GM12878 (cell line): Measurements from ENCODE around the gene RANBP3. TPM values are rescaled to one million over a fixed set of nuclear protein-coding genes. Genes with fewer than 3 reads are reported as not detected.

Source experiments
- ATAC-seq: fragments of 200-7000 bp; cut with Tn5 transposase; 3 replicates; pipeline ENCODE4 v1.9.1; 2020; ENCODE audit warnings: mild to moderate bottlenecking, moderate library complexity
- BruUV-seq: library from RNA; stranded (reverse); fragments of 400-500 nt; replicated peaks from 2 replicates; lab custom pipeline; 2021; lab: Mats Ljungman, UMichigan
- CTCF ChIA-PET: fragments of 300-600 bp; sonication (Branson Sonifier 250); formaldehyde crosslinking; extraction: SDS; loops from one replicate; lab custom pipeline; 2021; ENCODE audit warnings: inconsistent platforms; lab: Yijun Ruan, JAX
- POLR2A ChIA-PET: fragments of 350-600 bp; formaldehyde crosslinking; extraction: SDS; loops from one replicate; lab custom pipeline; 2021; ENCODE audit warnings: inconsistent platforms; lab: Charles Lee
- RAD21 ChIA-PET: fragments of 300-600 bp; sonication (Branson Sonifier 250); formaldehyde crosslinking; loops from one replicate; lab custom pipeline; 2023; ENCODE audit warnings: antibody characterized with exemption; ENCODE audit not compliant: unreplicated experiment; lab: Charles Lee
- SMC1A ChIA-PET: fragments of 300-600 bp; sonication (Branson Sonifier 250); formaldehyde crosslinking; loops from one replicate; lab custom pipeline; 2023; ENCODE audit not compliant: unreplicated experiment, uncharacterized antibody; lab: Charles Lee
- DNase-seq: peaks from one replicate; pipeline ENCODE4 v3.0.0-alpha.2; 2011; ENCODE audit warnings: low read depth, low spot score
- FAIRE-seq: peaks from 3 replicates; lab custom pipeline; 2011; peaks lifted over from hg19 to GRCh38; lab: Jason Lieb, UNC
- H2AFZ ChIP-seq: 2 replicates; pipeline ENCODE4 v1.6.0; 2011; ENCODE audit warnings: low read depth, low read length, control low read depth; ENCODE audit not compliant: control insufficient read depth
- H3K27ac ChIP-seq: 2 replicates; pipeline ENCODE4 v1.5.1; 2011; ENCODE audit warnings: control low read depth; ENCODE audit not compliant: control insufficient read depth, insufficient read depth
- H3K27me3 ChIP-seq, 2 experiments: replicated peaks in 1 of 2; 2 replicates each; pipeline versions ENCODE4 v1.6.0 to v1.6.1; 2011; ENCODE audit warnings: low read length in 1 of 2; ENCODE audit not compliant: control insufficient read depth in 2 of 2, insufficient read depth in 2 of 2
- H3K36me3 ChIP-seq, 2 experiments: 2 replicates each; pipeline ENCODE4 v1.5.1; 2011; ENCODE audit warnings: low read length in 1 of 2; ENCODE audit not compliant: control insufficient read depth in 2 of 2, insufficient read depth in 2 of 2
- H3K4me1 ChIP-seq: 2 replicates; pipeline ENCODE4 v1.6.1; 2011; ENCODE audit warnings: mild to moderate bottlenecking, low read length, moderate library complexity, mixed read lengths; ENCODE audit not compliant: control insufficient read depth, insufficient read depth
- H3K4me2 ChIP-seq: 2 replicates; pipeline ENCODE4 v1.6.0; 2011; ENCODE audit warnings: control low read depth; ENCODE audit not compliant: control insufficient read depth, insufficient read depth
- H3K4me3 ChIP-seq: fragments of 200-600 bp; sonication (generic); 2 replicates; pipeline ENCODE4 v1.5.1; 2016
- H3K79me2 ChIP-seq: 2 replicates; pipeline ENCODE4 v1.6.0; 2011; ENCODE audit warnings: low read length; ENCODE audit not compliant: control insufficient read depth, insufficient read depth
- H3K9ac ChIP-seq: 2 replicates; pipeline ENCODE4 v1.8.0; 2011; ENCODE audit warnings: low read length, control low read depth, mixed read lengths; ENCODE audit not compliant: control insufficient read depth, insufficient read depth
- H3K9me3 ChIP-seq: replicated peaks from 3 replicates; pipeline ENCODE4 v1.5.1; 2011; ENCODE audit warnings: mild to moderate bottlenecking, low read length; ENCODE audit not compliant: control insufficient read depth, insufficient read depth
- H4K20me1 ChIP-seq: 2 replicates; pipeline ENCODE4 v1.6.0; 2011; ENCODE audit not compliant: control insufficient read depth, insufficient read depth
- ATF7 ChIP-seq: fragments of 450-650 bp; IDR thresholded peaks from 2 replicates; pipeline ENCODE4 v1.6.1; 2016; ENCODE audit warnings: low read depth, mild to moderate bottlenecking
- BCL11A ChIP-seq: IDR thresholded peaks from 2 replicates; pipeline ENCODE4 v1.6.1; 2011; ENCODE audit warnings: low read depth, low read length
- ELK1 ChIP-seq: IDR thresholded peaks from 2 replicates; pipeline ENCODE4 v1.6.1; 2012; ENCODE audit warnings: low read depth, low read length, improper control_type of control experiment
- HSF1 ChIP-seq: fragments of 150-350 bp; IDR thresholded peaks from 2 replicates; pipeline ENCODE4 v1.6.1; 2014; ENCODE audit warnings: mild to moderate bottlenecking, low read depth, low read length
- IKZF1 ChIP-seq: fragments of 450-650 bp; conservative IDR thresholded peaks from 2 replicates; pipeline ENCODE4 v1.6.1; 2017; ENCODE audit warnings: antibody characterized with exemption, mild to moderate bottlenecking
- NKRF ChIP-seq: fragments of 450-650 bp; conservative IDR thresholded peaks from 2 replicates; pipeline ENCODE4 v1.6.1; 2017; ENCODE audit warnings: mild to moderate bottlenecking, moderate library complexity
- RB1 ChIP-seq: fragments of 450-650 bp; formaldehyde crosslinking; IDR thresholded peaks from 2 replicates; pipeline ENCODE4 v1.6.1; 2017; ENCODE audit warnings: mild to moderate bottlenecking, borderline replicate concordance
- SPI1 ChIP-seq: IDR thresholded peaks from 2 replicates; pipeline ENCODE4 v1.6.1; 2011; ENCODE audit warnings: low read depth, mild to moderate bottlenecking, low read length, moderate library complexity, borderline replicate concordance; ENCODE audit not compliant: insufficient read depth
- SUZ12 ChIP-seq: fragments of 200-600 bp; sonication (generic); IDR thresholded peaks from one replicate; pipeline ENCODE4 v1.6.1; 2018; ENCODE audit warnings: antibody characterized with exemption, mild to moderate bottlenecking; ENCODE audit not compliant: unreplicated experiment
- ZNF274 ChIP-seq: IDR thresholded peaks from one replicate; pipeline ENCODE4 v1.8.0; 2011; ENCODE audit not compliant: insufficient read length, insufficient read depth
- ZZZ3 ChIP-seq: IDR thresholded peaks from 2 replicates; pipeline ENCODE4 v1.6.1; 2011; ENCODE audit warnings: low read depth; ENCODE audit not compliant: control insufficient read depth, insufficient read length
- WGBS: methylation state at CpG from one replicate; pipeline ENCODE4 v1.1.6; 2016; ENCODE audit warnings: low lambda C conversion rate; ENCODE audit not compliant: insufficient replicate concordance, insufficient coverage; ENCODE audit errors: missing lambda C conversion rate; 5-methylcytosine and 5-hydroxymethylcytosine counted together
- in situ Hi-C: fragments of 300-500 bp; cut with MboI; formaldehyde crosslinking; loops from 9 replicates; pipeline ENCODE4 v1.14.3; 2018; ENCODE audit warnings: mixed read lengths
- intact Hi-C: fragments of 100-400 bp; cut with micrococcal nuclease; formaldehyde crosslinking; loops from one replicate; pipeline ENCODE4 v1.14.2; 2022; ENCODE audit not compliant: unreplicated experiment
- polyA plus RNA-seq, 11 experiments: library from polyadenylated mRNA; depleted of rRNA in 4 of 11; unstranded in 6 of 11; stranded (reverse) in 5 of 11; fragments of >200 nt; fragmentation: Nextera tagmentation in 4 of 11; fragmentation: Illumina TruSeq in 1 of 11; extraction: Ambion mirVana in 4 of 11; extraction: Trizol in 1 of 11; gene quantifications; 1 replicate in 1 of 11; 2 replicates in 10 of 11; pipeline versions ENCODE4 v1.2.1 to v1.2.3, GENCODE V29; 2011 to 2016; ENCODE audit warnings: inconsistent platforms in 2 of 11, missing spikeins in 2 of 11, low read depth in 1 of 11
- total RNA-seq, 4 experiments: library from RNA; depleted of rRNA in 3 of 4; stranded (reverse); fragments of >200 nt in 3 of 4; fragmentation: Illumina TruSeq in 1 of 4; extraction: Trizol in 1 of 4; gene quantifications; 2 replicates each; pipeline versions ENCODE4 v1.2.1 to v1.2.3, GENCODE V29; 2013 to 2021

Gene RANBP3
- total and polyA plus RNA-seq, 10 of the 15 experiments (the other 5 are each of a cell fraction or from before 2014, with no cell fraction given), result 1.1 to 81.6 (median 60.0) TPM

- TF ChIP-seq SPI1, result no peak
- 72% methylated on average over 11 of the region's 11 CpGs for WGBS
- SMC1A ChIA-PET, result interaction anchor here (0.7 kb wide), 1 partner anchor 23 kb away, joined by 4 read pairs; no protein-coding TSS in a partner anchor
- no peaks in the 10 kb centered on the region for H3K9me3 ChIP-seq
- no TSS peak for BruUV-seq
- no peak overlapping the region for H3K9ac ChIP-seq
- no peaks in the 10 kb centered on the region for H3K79me2 ChIP-seq
- no peak for FAIRE-seq
- intact Hi-C loops, result no loop called here
- H3K27me3 ChIP-seq, result 0 out of 4 replicates have a peak, but pooled peaks cover 0 to 2% of the 10 kb centered on the region in 2 experiments
- RAD21 ChIA-PET, result no interaction called here
- no peak for DNase-seq
- POLR2A ChIA-PET, result no interaction called here
- H4K20me1 ChIP-seq, result no peaks in the 10 kb centered on the region
- no peak overlapping the region for H3K27ac ChIP-seq
- in situ Hi-C loops, result no loop called here
- H3K4me1 ChIP-seq, result no peaks in the 10 kb centered on the region
- no peak overlapping the region for H3K4me3 ChIP-seq
- no peak for ATAC-seq
- H2AFZ ChIP-seq, result no peak overlapping the region
- CTCF ChIA-PET, result interaction anchor here (1.0 to 1.9 kb wide), 4 partner anchors 9 to 214 kb away, joined by 3 to 5 read pairs (median 4); no protein-coding TSS in a partner anchor
- no peak overlapping the region for H3K4me2 ChIP-seq
- H3K36me3 ChIP-seq, result no peaks in the 10 kb centered on the region
Measured at GRCh38 chr19:6017576-6017975, 39.6 kb upstream of the RANBP3 start.

DNA sequence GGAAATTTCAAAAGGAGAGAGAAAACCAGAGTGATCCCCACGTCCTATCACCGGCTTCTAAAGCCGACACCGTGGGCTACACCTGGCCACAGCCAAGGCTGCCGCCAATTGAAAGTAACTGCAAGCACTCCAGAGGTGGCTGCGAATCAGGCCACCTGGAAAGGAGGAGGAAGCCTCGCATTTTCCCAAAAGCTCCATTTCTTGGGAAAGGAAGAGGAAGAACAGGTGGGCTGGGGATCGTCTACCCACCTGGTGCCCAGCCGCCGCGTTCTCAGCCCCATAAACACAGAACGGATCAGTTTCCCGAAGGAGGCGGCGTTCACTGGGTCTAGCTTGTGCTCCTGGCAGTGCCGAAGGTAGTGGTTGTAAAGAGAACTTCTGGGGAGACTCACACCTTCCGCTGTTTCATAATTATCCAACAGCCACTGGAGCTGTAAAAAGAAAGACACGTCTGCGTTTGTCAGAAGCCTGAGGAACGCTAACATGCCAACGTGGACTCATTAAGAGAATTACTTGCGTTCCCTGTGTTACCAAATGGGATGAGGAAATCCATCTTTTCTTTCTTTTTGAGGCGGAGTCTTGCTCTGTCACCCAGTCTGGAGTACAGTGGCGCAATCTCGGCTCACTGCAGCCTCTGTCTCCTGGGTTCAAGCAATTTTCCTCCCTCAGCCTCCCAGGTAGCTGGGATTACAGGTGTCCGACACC lies 38.1 kb upstream of the RANBP3 start:
- Histone ChIP-seq H3K4me1 (no peaks in the 10 kb centered on the region), H3K27ac (no peak overlapping the region), H3K9ac (no peak overlapping the region), H3K9me3 (no peaks in the 10 kb centered on the region), H3K27me3 (0 out of 4 replicates have a peak, but pooled peaks cover 0 to 2% of the 10 kb centered on the region in 2 experiments), H3K4me3 (no peak overlapping the region), H4K20me1 (no peaks in the 10 kb centered on the region), H3K4me2 (no peak overlapping the region), H2AFZ (no peak overlapping the region), H3K79me2 (no peaks in the 10 kb centered on the region), H3K36me3 (no peaks in the 10 kb centered on the region)
- in situ Hi-C loops (no loop called here), intact Hi-C loops (no loop called here)
- ATAC-seq, result no peak
- no TSS peak for BruUV-seq
- ChIA-PET CTCF (interaction anchor here (0.5 to 1.1 kb wide), 4 partner anchors 18 to 32 kb away, joined by 3 to 5 read pairs (median 3); no protein-coding TSS in a partner anchor), SMC1A (no interaction called here), RAD21 (no interaction called here), POLR2A (no interaction called here)
- no peak for DNase-seq
- no peak for FAIRE-seq
- WGBS, result 77% methylated on average over 26 of the region's 26 CpGs
- TF ChIP-seq ZZZ3 (no peak), NKRF (no peak), BCL11A (no peak), ATF7 (no peak), SUZ12 (no peak), ZNF274 (no peak), ELK1 (no peak), HSF1 (no peak), IKZF1 (no peak), RB1 (no peak)
